WTC11 (cell line): ENCODE data around the gene GIMAP8.

Source experiments
- CREB1 ChIP-seq: sonication (generic); formaldehyde crosslinking; IDR thresholded peaks from 2 replicates; pipeline ENCODE4 v1.8.0; 2023; ENCODE audit warnings: mild to moderate bottlenecking, missing genetic modification reagents
- CREM ChIP-seq: sonication (generic); formaldehyde crosslinking; IDR thresholded peaks from 2 replicates; pipeline ENCODE4 v1.8.1; 2022; ENCODE audit warnings: mild to moderate bottlenecking, missing genetic modification reagents, moderate library complexity
- CTCF ChIP-seq: fragments of 200-600 bp; IDR thresholded peaks from 2 replicates; pipeline ENCODE4 v1.8.0; 2022; ENCODE audit warnings: antibody characterized with exemption
- E2F5 ChIP-seq: sonication (generic); formaldehyde crosslinking; IDR thresholded peaks from 2 replicates; pipeline ENCODE4 v1.8.1; 2022; ENCODE audit warnings: mild to moderate bottlenecking, moderate library complexity, missing genetic modification reagents
- FOXP1 ChIP-seq: sonication (generic); formaldehyde crosslinking; IDR thresholded peaks from 2 replicates; pipeline ENCODE4 v1.8.0; 2022; ENCODE audit warnings: missing genetic modification reagents, mild to moderate bottlenecking, moderate library complexity, borderline replicate concordance
- JUN ChIP-seq: sonication (generic); formaldehyde crosslinking; IDR thresholded peaks from 2 replicates; pipeline ENCODE4 v1.8.0; 2023; ENCODE audit warnings: mild to moderate bottlenecking, missing genetic modification reagents
- MYBL2 ChIP-seq: sonication (generic); formaldehyde crosslinking; IDR thresholded peaks from 2 replicates; pipeline ENCODE4 v1.8.1; 2023; ENCODE audit warnings: mild to moderate bottlenecking, moderate library complexity, missing genetic modification reagents
- NFATC4 ChIP-seq: fragments of 250-450 bp; sonication (Bioruptor Pico); IDR thresholded peaks from 2 replicates; pipeline ENCODE4 v1.9.0; 2021; ENCODE audit warnings: mild to moderate bottlenecking
- NFYB ChIP-seq: sonication (generic); formaldehyde crosslinking; conservative IDR thresholded peaks from 2 replicates; pipeline ENCODE4 v1.8.0; 2022; ENCODE audit warnings: low read depth, missing genetic modification reagents
- PRDM15 ChIP-seq: sonication (generic); formaldehyde crosslinking; IDR thresholded peaks from 2 replicates; pipeline ENCODE4 v1.8.0; 2022; ENCODE audit warnings: missing genetic modification reagents
- ZBTB21 ChIP-seq: sonication (generic); formaldehyde crosslinking; IDR thresholded peaks from 2 replicates; pipeline ENCODE4 v1.8.1; 2023; ENCODE audit warnings: mild to moderate bottlenecking, missing genetic modification reagents, borderline replicate concordance
- ZNF121 ChIP-seq: sonication (generic); formaldehyde crosslinking; IDR thresholded peaks from 2 replicates; pipeline ENCODE4 v1.8.0; 2023; ENCODE audit warnings: missing genetic modification reagents
- ZNF423 ChIP-seq: fragments of 250-450 bp; sonication (Bioruptor Pico); IDR thresholded peaks from 2 replicates; pipeline ENCODE4 v2.1.2; 2022; ENCODE audit warnings: mild to moderate bottlenecking, moderate library complexity

GRCh38 chr7:150442811-150443210 lies 7.6 kb upstream of the GIMAP8 start:
- no peak for TF ChIP-seq CTCF
- TF ChIP-seq ZBTB21 (CRISPR knock-in tag), result no peak
- TF ChIP-seq FOXP1 (CRISPR knock-in tag), result no peak
- no peak for TF ChIP-seq ZNF423
- no peak for TF ChIP-seq E2F5 (CRISPR knock-in tag)
- no peak for TF ChIP-seq NFYB
- no peak for TF ChIP-seq JUN
- no peak for TF ChIP-seq CREB1 (CRISPR knock-in tag)
- TF ChIP-seq ZNF121, result no peak
- no peak for TF ChIP-seq MYBL2 (CRISPR knock-in tag)
- TF ChIP-seq NFATC4 (CRISPR knock-in tag), result no peak
- no peak for TF ChIP-seq PRDM15 (CRISPR knock-in tag)
- no peak for TF ChIP-seq CREM
